Measurements from ENCODE around the gene GLYR1. TPM values are rescaled to one million over a fixed set of nuclear protein-coding genes. Genes with fewer than 3 reads are reported as not detected.

The GLYR1 gene
- total RNA-seq, 2 donors from 2014 or later = 57.4 to 60.8 TPM

DNA sequence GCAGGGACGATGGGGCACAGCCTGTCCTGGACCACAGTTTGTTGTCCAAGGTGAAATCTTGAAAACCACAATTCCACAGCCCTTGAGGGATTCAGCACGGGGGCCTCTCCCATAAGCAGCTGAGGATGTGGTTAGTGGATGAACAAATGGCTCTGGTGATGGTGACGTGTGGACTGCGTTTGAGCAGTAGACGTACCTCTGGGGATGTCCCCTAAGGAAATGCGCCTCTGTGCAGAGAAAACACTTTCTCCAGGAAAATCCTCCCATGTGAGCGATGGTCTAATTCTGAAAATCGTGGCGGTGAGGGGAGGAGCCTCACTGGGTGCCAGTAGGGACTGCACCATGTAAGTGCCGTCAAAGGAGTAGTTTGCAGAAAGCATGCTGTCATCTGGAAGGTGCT, 56.2 kb downstream of the GLYR1 start:
- TF ChIP-seq POLR2A (IDR thresholded peaks at IDR 0.05) (no peak), POLR2AphosphoS5 (IDR thresholded peaks at IDR 0.05) (no peak)
- TF ChIP-seq, protein P1, sequence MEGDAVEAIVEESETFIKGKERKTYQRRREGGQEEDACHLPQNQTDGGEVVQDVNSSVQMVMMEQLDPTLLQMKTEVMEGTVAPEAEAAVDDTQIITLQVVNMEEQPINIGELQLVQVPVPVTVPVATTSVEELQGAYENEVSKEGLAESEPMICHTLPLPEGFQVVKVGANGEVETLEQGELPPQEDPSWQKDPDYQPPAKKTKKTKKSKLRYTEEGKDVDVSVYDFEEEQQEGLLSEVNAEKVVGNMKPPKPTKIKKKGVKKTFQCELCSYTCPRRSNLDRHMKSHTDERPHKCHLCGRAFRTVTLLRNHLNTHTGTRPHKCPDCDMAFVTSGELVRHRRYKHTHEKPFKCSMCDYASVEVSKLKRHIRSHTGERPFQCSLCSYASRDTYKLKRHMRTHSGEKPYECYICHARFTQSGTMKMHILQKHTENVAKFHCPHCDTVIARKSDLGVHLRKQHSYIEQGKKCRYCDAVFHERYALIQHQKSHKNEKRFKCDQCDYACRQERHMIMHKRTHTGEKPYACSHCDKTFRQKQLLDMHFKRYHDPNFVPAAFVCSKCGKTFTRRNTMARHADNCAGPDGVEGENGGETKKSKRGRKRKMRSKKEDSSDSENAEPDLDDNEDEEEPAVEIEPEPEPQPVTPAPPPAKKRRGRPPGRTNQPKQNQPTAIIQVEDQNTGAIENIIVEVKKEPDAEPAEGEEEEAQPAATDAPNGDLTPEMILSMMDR (IDR thresholded peaks at IDR 0.05) = no peak
- Histone ChIP-seq H3K9me3 (no peaks in the 10 kb centered on the region), H3K27ac (no peak overlapping the region), H3K27me3 (replicated peaks; ENCODE audit: insufficient read depth) (no peaks in the 10 kb centered on the region), H3K36me3 (no peaks in the 10 kb centered on the region), H3K4me3 (no peak overlapping the region), H3K4me1 (replicated peaks) (no peaks in the 10 kb centered on the region)
- no peak for DNase-seq (ENCODE audit: low spot score)
- 75% methylated on average over 10 of the region's 10 CpGs for WGBS
- intact Hi-C loops (cut with DNase I) = no loop called here

DNA sequence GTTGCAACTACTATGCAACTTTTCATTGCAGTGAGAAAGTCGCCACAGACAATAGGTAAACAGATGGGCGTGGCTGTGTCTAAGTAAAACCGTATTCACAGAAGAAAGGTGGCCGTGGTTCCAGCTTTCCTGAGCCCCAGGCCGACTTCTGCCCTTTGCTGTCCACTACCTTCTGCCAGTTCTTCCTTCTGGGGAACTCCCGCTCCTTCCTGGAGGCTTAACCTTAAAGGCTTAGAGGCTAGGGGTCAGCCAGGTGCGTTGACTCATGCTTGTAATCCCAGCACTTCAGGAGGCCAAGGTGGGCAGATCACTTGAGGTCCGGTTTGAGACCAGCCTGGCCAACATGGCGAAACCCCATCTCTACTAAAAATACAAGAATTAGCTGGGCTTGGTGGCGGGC, 56.8 kb downstream of the GLYR1 start:
- no peak for DNase-seq (ENCODE audit: low spot score)
- H3K36me3 ChIP-seq = no peaks in the 10 kb centered on the region
- no peaks in the 10 kb centered on the region for H3K9me3 ChIP-seq
- TF ChIP-seq, protein P1 (IDR thresholded peaks at IDR 0.05) = no peak
- TF ChIP-seq POLR2AphosphoS5 (IDR thresholded peaks at IDR 0.05) (no peak), POLR2A (IDR thresholded peaks at IDR 0.05) (no peak)
- H3K4me3 ChIP-seq = no peak overlapping the region
- H3K27me3 ChIP-seq (replicated peaks; ENCODE audit: insufficient read depth) = no peaks in the 10 kb centered on the region
- WGBS = 80% methylated on average over 10 of the region's 10 CpGs
- H3K4me1 ChIP-seq (replicated peaks) = no peaks in the 10 kb centered on the region
- intact Hi-C loops (cut with DNase I) = no loop called here
- H3K27ac ChIP-seq = no peak overlapping the region

DNA sequence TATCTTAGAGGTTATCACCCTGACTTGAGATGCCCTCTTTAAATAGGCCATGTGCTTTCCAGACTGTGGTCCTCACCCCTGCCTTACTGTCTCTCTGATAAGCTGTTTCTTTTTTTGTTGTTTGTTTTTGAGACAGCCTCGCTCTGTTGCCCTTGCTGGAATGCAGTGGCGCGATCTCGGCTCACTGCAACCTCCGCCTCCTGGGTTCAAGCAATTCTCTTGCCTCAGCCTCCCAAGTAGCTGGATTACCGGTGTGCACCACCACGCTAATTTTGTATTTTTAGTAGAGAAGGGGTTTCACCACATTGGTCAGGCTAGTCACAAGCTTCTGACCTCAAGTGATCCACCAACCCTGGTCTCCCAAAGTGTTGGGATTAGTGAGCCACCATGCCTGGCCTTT, 58.2 kb downstream of the GLYR1 start:
- Histone ChIP-seq H3K4me3 (no peak overlapping the region), H3K27ac (no peak overlapping the region), H3K9me3 (no peaks in the 10 kb centered on the region), H3K27me3 (replicated peaks; ENCODE audit: insufficient read depth) (no peaks in the 10 kb centered on the region), H3K4me1 (replicated peaks) (no peaks in the 10 kb centered on the region), H3K36me3 (no peaks in the 10 kb centered on the region)
- intact Hi-C loops (cut with DNase I) = no loop called here
- TF ChIP-seq, protein P1 (IDR thresholded peaks at IDR 0.05) = no peak
- TF ChIP-seq POLR2A (IDR thresholded peaks at IDR 0.05) (no peak), POLR2AphosphoS5 (IDR thresholded peaks at IDR 0.05) (no peak)
- 84% methylated on average over 7 of the region's 7 CpGs for WGBS
- no peak for DNase-seq (ENCODE audit: low spot score)

DNA sequence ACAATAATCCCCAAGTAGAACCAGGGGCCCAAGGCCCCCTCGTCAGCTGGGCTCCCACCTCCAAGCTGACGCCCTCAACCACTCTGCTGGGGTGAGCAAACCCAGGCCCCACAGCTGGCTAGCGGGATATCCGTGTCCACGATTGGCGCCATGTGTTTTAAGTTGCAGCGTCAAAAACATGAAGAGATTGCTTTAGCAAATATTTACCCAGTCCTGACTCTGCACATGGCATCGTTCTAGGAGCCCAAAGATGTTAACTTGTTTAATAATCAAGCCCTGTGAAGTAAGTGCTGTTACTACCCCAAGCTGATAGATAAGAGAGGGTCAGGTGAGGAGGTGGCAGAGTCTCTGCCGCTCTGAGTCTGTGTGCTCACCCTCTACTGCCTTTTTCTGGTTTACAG, 58.6 kb downstream of the GLYR1 start:
- intact Hi-C loops (cut with DNase I) = no loop called here
- no peaks in the 10 kb centered on the region for H3K27me3 ChIP-seq (replicated peaks; ENCODE audit: insufficient read depth)
- no peak for DNase-seq (ENCODE audit: low spot score)
- H3K9me3 ChIP-seq = no peaks in the 10 kb centered on the region
- TF ChIP-seq POLR2A (IDR thresholded peaks at IDR 0.05) (no peak), POLR2AphosphoS5 (IDR thresholded peaks at IDR 0.05) (no peak)
- TF ChIP-seq, protein P1 (IDR thresholded peaks at IDR 0.05) = no peak
- WGBS = 42% methylated on average over 9 of the region's 9 CpGs
- no peaks in the 10 kb centered on the region for H3K4me1 ChIP-seq (replicated peaks)
- no peak overlapping the region for H3K27ac ChIP-seq
- H3K36me3 ChIP-seq = no peaks in the 10 kb centered on the region
- no peak overlapping the region for H3K4me3 ChIP-seq

DNA sequence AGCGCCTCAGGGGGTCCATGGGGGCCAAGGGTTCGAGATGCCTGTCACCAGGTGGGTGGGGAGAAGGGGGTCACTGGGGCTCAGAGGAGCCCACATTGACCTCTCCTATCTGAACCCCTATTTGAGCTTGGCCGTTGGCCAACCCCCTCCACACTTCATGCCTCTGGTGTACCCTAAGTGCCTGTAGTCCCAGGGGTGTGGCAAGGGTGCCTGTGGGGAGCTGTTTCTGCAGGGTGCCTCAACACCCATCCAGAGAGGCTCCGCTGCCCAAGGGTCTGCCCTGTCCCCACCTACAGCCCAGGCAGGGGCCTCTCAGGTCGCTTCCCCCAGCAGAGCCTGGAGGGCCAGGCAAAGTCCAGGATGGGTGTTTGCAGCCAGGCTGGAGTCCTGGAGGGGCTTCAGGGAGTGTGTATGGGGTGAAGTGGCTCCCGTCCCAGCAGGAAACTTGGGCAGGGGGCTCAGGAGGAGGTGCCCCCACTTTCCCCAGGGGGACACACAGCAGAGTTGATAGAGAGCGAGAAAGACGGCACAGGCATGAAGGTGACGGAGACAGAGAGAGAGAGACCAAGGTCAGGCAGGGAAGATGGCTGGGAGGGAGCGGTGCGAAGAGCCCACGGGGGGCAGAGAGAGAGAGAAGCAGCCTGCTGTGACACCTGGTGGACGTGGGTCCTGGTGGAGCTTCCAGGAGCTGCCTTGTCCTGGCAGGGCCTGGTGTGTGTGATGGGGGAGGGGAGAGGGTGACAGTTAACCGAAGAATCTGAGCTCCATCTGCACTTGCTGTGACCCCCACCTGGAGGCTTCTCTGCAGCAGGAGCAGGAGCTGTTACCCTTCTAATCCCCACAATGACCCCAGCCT, 59.2 kb downstream of the GLYR1 start, which contains the start of gene SEPTIN12:
TSS of gene SEPTIN12 (minus strand) at position 719 of the 856 bp plus-strand sequence. CDS start at position 19, 700 bp downstream.
- H3K9me3 ChIP-seq = no peaks in the 10 kb centered on the region
- H3K36me3 ChIP-seq = no peaks in the 10 kb centered on the region
- H3K27me3 ChIP-seq (replicated peaks; ENCODE audit: insufficient read depth) = no peaks in the 10 kb centered on the region
- H3K4me3 ChIP-seq = no peak within 1 kb of the TSS
- no peaks in the 10 kb centered on the region for H3K4me1 ChIP-seq (replicated peaks)
- intact Hi-C loops (cut with DNase I) = no loop called here
- DNase-seq (ENCODE audit: low spot score) = no peak
- TF ChIP-seq POLR2A (IDR thresholded peaks at IDR 0.05) = no peak
- WGBS = 81% methylated on average over 13 of the region's 14 CpGs
- H3K27ac ChIP-seq = no peak within 1 kb of the TSS
